ENCODE results near the gene SMIM27. TPM values are rescaled to one million over a fixed set of nuclear protein-coding genes. Genes with fewer than 3 reads are reported as not detected.

Gene SMIM27
- total RNA-seq (10 to 100 TPM; 16.3 to 18.1 TPM), polyA plus RNA-seq (99.8 TPM)

- Histone ChIP-seq H3K4me1 (ENCODE audit: insufficient read depth, low read length) (peaks cover 29% of the 10 kb centered on the region), H3K36me3 (ENCODE audit: insufficient read depth, low read length) (no peaks in the 10 kb centered on the region), H3K27me3 (ENCODE audit: insufficient read depth, low read length, poor library complexity, severe bottlenecking) (no peaks in the 10 kb centered on the region), H3K9me3 (ENCODE audit: low read length) (no peaks in the 10 kb centered on the region), H3K4me3 (ENCODE audit: low read length) (peak within 1 kb of the TSS; percentile 83), H3K27ac (ENCODE audit: low read depth, low read length) (peak within 1 kb of the TSS; percentile 89)
- Mint-ChIP-seq H3K36me3 (peaks cover 0 to 43% (median 2%) of the 10 kb centered on the region in 3 donors), H3K27me3 (no peaks in the 10 kb centered on the region), H3K27ac (peak within 1 kb of the TSS; percentile 96 to 99 (median 98)), H3K4me3 (peak within 1 kb of the TSS; percentile 90 to 98 (median 93)), H3K9me3 (no peaks in the 10 kb centered on the region), H3K4me1 (peaks cover 49 to 78% (median 52%) of the 10 kb centered on the region in 3 donors)
- peak; percentile 87 to 93 (median 89) for DNase-seq
- ChIA-PET CTCF (interaction anchor here (0.7 to 7.3 kb wide), 8 partner anchors 12 to 472 kb away, joined by 3 to 49 read pairs (median 9); partner anchors contain the start of genes NDUFB6 and RIGI), POLR2A (interaction anchor here (0.7 to 4.1 kb wide), 5 partner anchors 20 to 173 kb away, joined by 3 to 45 read pairs (median 7); partner anchors contain the start of genes ACO1, NDUFB6 and RIGI)
Observed at GRCh38 chr9:32552172-32552872, at the start of gene SMIM27, which contains the start of gene TOPORS. Gene SMIM27, plus strand, starts transcription at chr9:32552327. Its CDS starts 108 bp downstream, at chr9:32552435. Gene TOPORS, minus strand, starts transcription at chr9:32552586. Its CDS starts 150 bp downstream, at chr9:32552436.

- CTCF ChIA-PET = interaction anchor here (0.9 to 1.4 kb wide), 2 partner anchors 17 to 24 kb away, joined by 3 read pairs; partner anchors contain the start of gene RIGI
Observed at GRCh38 chr9:32502464-32502863, 49.7 kb upstream of the SMIM27 start.

GRCh38 chr9:32503008-32503407 lies 49.1 kb upstream of the SMIM27 start:
- Mint-ChIP-seq H3K4me3 (no peak overlapping the region), H3K9me3 (no peaks in the 10 kb centered on the region), H3K27me3 (no peaks in the 10 kb centered on the region), H3K27ac (peak overlapping the region in 3 of 8 donors; percentile 13 to 53 (median 48)), H3K4me1 (peaks cover 16 to 39% (median 21%) of the 10 kb centered on the region in 3 donors), H3K36me3 (peaks cover 0 to 50% (median 15%) of the 10 kb centered on the region in 3 donors)
- H3K36me3 ChIP-seq (ENCODE audit: insufficient read depth, low read length) = no peaks in the 10 kb centered on the region
- no peak overlapping the region for H3K4me3 ChIP-seq (ENCODE audit: low read length)
- H3K4me1 ChIP-seq (ENCODE audit: insufficient read depth, low read length) = no peaks in the 10 kb centered on the region
- POLR2A ChIA-PET = no interaction called here
- no peak for DNase-seq
- H3K27me3 ChIP-seq (ENCODE audit: insufficient read depth, low read length, poor library complexity, severe bottlenecking) = no peaks in the 10 kb centered on the region
- CTCF ChIA-PET = interaction anchor here (0.9 to 1.4 kb wide), 2 partner anchors 17 to 23 kb away, joined by 3 read pairs; partner anchors contain the start of gene RIGI
- no peaks in the 10 kb centered on the region for H3K9me3 ChIP-seq (ENCODE audit: low read length)
- no peak overlapping the region for H3K27ac ChIP-seq (ENCODE audit: low read depth, low read length)

More at GRCh38 chr9:32502464-32502863, 49.7 kb upstream of the SMIM27 start:
- Mint-ChIP-seq H3K9me3 (no peaks in the 10 kb centered on the region), H3K36me3 (peaks cover 0 to 55% (median 15%) of the 10 kb centered on the region in 3 donors), H3K4me3 (peak overlapping the region in 1 of 7 donors; percentile 7), H3K4me1 (peaks cover 12 to 34% (median 21%) of the 10 kb centered on the region in 3 donors), H3K27ac (peak overlapping the region in 3 of 8 donors; percentile 48 to 67 (median 48)), H3K27me3 (no peaks in the 10 kb centered on the region)
- Histone ChIP-seq H3K4me1 (ENCODE audit: insufficient read depth, low read length) (no peaks in the 10 kb centered on the region), H3K36me3 (ENCODE audit: insufficient read depth, low read length) (no peaks in the 10 kb centered on the region), H3K27ac (ENCODE audit: low read depth, low read length) (no peak overlapping the region), H3K4me3 (ENCODE audit: low read length) (no peak overlapping the region), H3K27me3 (ENCODE audit: insufficient read depth, low read length, poor library complexity, severe bottlenecking) (no peaks in the 10 kb centered on the region), H3K9me3 (ENCODE audit: low read length) (no peaks in the 10 kb centered on the region)
- no peak for DNase-seq
- POLR2A ChIA-PET = no interaction called here

- ChIA-PET POLR2A (interaction anchor here (0.6 kb wide), 1 partner anchor 1145 kb away, joined by 3 read pairs; no protein-coding TSS in a partner anchor), CTCF (interaction anchor here (1.2 to 1.7 kb wide), 3 partner anchors 11 to 130 kb away, joined by 3 to 6 read pairs (median 5); partner anchors contain the start of gene RIGI)
- H3K4me1 Mint-ChIP-seq = peaks cover 49 to 71% (median 52%) of the 10 kb centered on the region in 3 donors
- H3K27me3 Mint-ChIP-seq = no peaks in the 10 kb centered on the region
- H3K9me3 ChIP-seq (ENCODE audit: low read length) = no peaks in the 10 kb centered on the region
- H3K9me3 Mint-ChIP-seq = peaks cover 0 to 4% (median 0%) of the 10 kb centered on the region in 5 donors
- H3K27ac Mint-ChIP-seq = peak overlapping the region in 3 of 8 donors; percentile 15 to 89 (median 43)
- no peak overlapping the region for H3K4me3 Mint-ChIP-seq
- H3K36me3 ChIP-seq (ENCODE audit: insufficient read depth, low read length) = no peaks in the 10 kb centered on the region
- no peak overlapping the region for H3K27ac ChIP-seq (ENCODE audit: low read depth, low read length)
- H3K27me3 ChIP-seq (ENCODE audit: insufficient read depth, low read length, poor library complexity, severe bottlenecking) = no peaks in the 10 kb centered on the region
- H3K36me3 Mint-ChIP-seq = peaks cover 3 to 13% (median 5%) of the 10 kb centered on the region in 3 donors
- H3K4me1 ChIP-seq (ENCODE audit: insufficient read depth, low read length) = no peaks in the 10 kb centered on the region
- no peak overlapping the region for H3K4me3 ChIP-seq (ENCODE audit: low read length)
- no peak for DNase-seq
Observed at GRCh38 chr9:32508728-32509127, 43.4 kb upstream of the SMIM27 start.

- DNase-seq = no peak
- Mint-ChIP-seq H3K27me3 (no peaks in the 10 kb centered on the region), H3K4me1 (peaks cover 53 to 80% (median 64%) of the 10 kb centered on the region in 3 donors), H3K36me3 (peaks cover 10 to 40% (median 13%) of the 10 kb centered on the region in 3 donors), H3K9me3 (peaks cover 0 to 5% (median 0%) of the 10 kb centered on the region in 5 donors), H3K4me3 (no peak overlapping the region), H3K27ac (peak overlapping the region in 1 of 8 donors; percentile 33)
- ChIA-PET POLR2A (no interaction called here), CTCF (interaction anchor here (1.2 kb wide), 1 partner anchor 10 kb away, joined by 4 read pairs; no protein-coding TSS in a partner anchor)
- Histone ChIP-seq H3K27me3 (ENCODE audit: insufficient read depth, low read length, poor library complexity, severe bottlenecking) (no peaks in the 10 kb centered on the region), H3K36me3 (ENCODE audit: insufficient read depth, low read length) (no peaks in the 10 kb centered on the region), H3K9me3 (ENCODE audit: low read length) (no peaks in the 10 kb centered on the region), H3K4me3 (ENCODE audit: low read length) (no peak overlapping the region), H3K27ac (ENCODE audit: low read depth, low read length) (no peak overlapping the region), H3K4me1 (ENCODE audit: insufficient read depth, low read length) (no peaks in the 10 kb centered on the region)
Observed at GRCh38 chr9:32516241-32516640, 35.9 kb upstream of the SMIM27 start.

- Histone ChIP-seq H3K9me3 (ENCODE audit: low read length) (no peaks in the 10 kb centered on the region), H3K27ac (ENCODE audit: low read depth, low read length) (no peak overlapping the region), H3K27me3 (ENCODE audit: insufficient read depth, low read length, poor library complexity, severe bottlenecking) (no peaks in the 10 kb centered on the region), H3K4me3 (ENCODE audit: low read length) (no peak overlapping the region), H3K36me3 (ENCODE audit: insufficient read depth, low read length) (no peaks in the 10 kb centered on the region), H3K4me1 (ENCODE audit: insufficient read depth, low read length) (peaks cover 1% of the 10 kb centered on the region)
- Mint-ChIP-seq H3K9me3 (peaks cover 0 to 5% (median 0%) of the 10 kb centered on the region in 5 donors), H3K27ac (peak overlapping the region in 2 of 8 donors; percentile 6 to 26), H3K36me3 (peaks cover 12 to 47% (median 13%) of the 10 kb centered on the region in 3 donors), H3K4me1 (peaks cover 56 to 82% (median 66%) of the 10 kb centered on the region in 3 donors), H3K4me3 (no peak overlapping the region), H3K27me3 (no peaks in the 10 kb centered on the region)
- CTCF ChIA-PET = no interaction called here
- POLR2A ChIA-PET = no interaction called here
- no peak for DNase-seq
Observed at GRCh38 chr9:32518276-32518675, 33.9 kb upstream of the SMIM27 start.

GRCh38 chr9:32523910-32524309 lies 28.2 kb upstream of the SMIM27 start:
- POLR2A ChIA-PET = no interaction called here
- no peaks in the 10 kb centered on the region for H3K9me3 ChIP-seq (ENCODE audit: low read length)
- no peak overlapping the region for H3K27ac ChIP-seq (ENCODE audit: low read depth, low read length)
- DNase-seq = no peak
- no peaks in the 10 kb centered on the region for H3K27me3 Mint-ChIP-seq
- H3K36me3 Mint-ChIP-seq = peaks cover 0 to 27% (median 6%) of the 10 kb centered on the region in 3 donors
- H3K4me1 Mint-ChIP-seq = peaks cover 58 to 66% (median 66%) of the 10 kb centered on the region in 3 donors
- CTCF ChIA-PET = interaction anchor here (0.9 to 4.4 kb wide), 3 partner anchors 17 to 145 kb away, joined by 3 to 49 read pairs (median 4); partner anchors contain the start of genes SMIM27 and TOPORS
- no peaks in the 10 kb centered on the region for H3K36me3 ChIP-seq (ENCODE audit: insufficient read depth, low read length)
- no peaks in the 10 kb centered on the region for H3K27me3 ChIP-seq (ENCODE audit: insufficient read depth, low read length, poor library complexity, severe bottlenecking)
- no peaks in the 10 kb centered on the region for H3K9me3 Mint-ChIP-seq
- peak overlapping the region; percentile 81 to 98 (median 98) for H3K4me3 Mint-ChIP-seq
- H3K4me1 ChIP-seq (ENCODE audit: insufficient read depth, low read length) = peaks cover 28% of the 10 kb centered on the region
- no peak overlapping the region for H3K4me3 ChIP-seq (ENCODE audit: low read length)
- H3K27ac Mint-ChIP-seq = peak overlapping the region; percentile 0 to 88 (median 79)
